Thyroid gland (tissue), 4 donors: ENCODE data around the gene NCS1.

ENCODE experiments used
- CTCF ChIP-seq, 6 experiments: fragments of 200-600 bp in 3 of 6; fragments of 450-650 bp in 3 of 6; sonication (generic) in 3 of 6; IDR thresholded peaks; one replicate each; pipeline ENCODE4 v1.5.1; 2016 to 2019; ENCODE audit warnings: antibody characterized with exemption in 6 of 6, mild to moderate bottlenecking in 2 of 6, inconsistent platforms in 1 of 6, moderate library complexity in 1 of 6
- POLR2A ChIP-seq, 2 donors: fragments of 450-650 bp; IDR thresholded peaks; one replicate each; pipeline ENCODE4 v1.6.1; 2017; ENCODE audit warnings: antibody characterized with exemption in 2 of 2, mild to moderate bottlenecking in 2 of 2, moderate library complexity in 1 of 2

DNA sequence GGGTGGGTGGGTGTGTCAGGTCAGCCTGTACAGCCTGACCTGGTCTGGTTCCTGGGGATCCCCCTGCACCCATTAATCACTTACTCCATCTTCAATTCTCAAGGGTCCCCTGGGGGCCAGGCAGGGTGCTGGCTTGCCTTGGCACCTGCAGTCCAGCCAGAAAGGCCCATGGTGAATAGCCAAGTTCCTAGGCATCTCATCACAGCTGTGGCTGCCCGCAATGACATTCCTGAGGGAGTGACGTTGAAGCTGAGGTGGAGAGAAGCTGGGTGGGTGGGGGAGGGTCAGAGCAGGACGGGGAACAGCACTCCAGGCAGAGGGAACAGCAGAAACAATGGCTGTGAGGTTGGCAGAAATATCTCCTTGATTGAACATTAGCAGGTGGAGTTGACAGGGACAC, 103.9 kb downstream of the NCS1 start:
- TF ChIP-seq CTCF (IDR thresholded peaks at IDR 0.05) (no peak), POLR2A (IDR thresholded peaks at IDR 0.05) (no peak)
